ENCODE results near the gene RAPGEF6.

The RAPGEF6 gene

DNA sequence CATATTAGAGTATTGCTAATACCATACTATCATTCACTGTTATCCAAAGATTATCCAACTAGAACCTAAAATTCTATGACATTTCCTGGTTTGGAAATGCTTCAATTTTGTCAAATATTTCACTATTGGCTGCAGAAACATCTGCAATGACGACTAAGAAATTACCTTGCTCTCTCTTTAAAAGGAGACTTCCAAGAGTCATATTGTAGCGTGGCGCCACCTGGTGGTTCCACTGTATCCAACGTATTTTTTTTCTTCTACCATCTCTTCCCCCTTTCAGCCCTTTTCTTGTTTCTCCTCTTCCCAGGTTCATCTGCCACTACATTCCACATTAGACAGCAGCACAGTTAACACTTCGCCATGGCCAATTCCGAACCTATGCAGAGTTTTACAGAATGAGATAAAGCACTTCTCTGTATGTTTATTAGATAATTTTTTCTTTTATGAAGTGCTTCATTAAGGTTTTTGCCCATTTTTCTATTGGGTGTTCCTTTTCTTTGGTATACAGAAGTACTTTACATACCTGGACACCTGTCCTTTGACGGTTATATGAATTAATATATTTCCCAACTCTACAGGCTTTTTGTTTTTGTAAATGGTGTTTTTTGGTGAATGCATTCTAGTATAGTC lies 217.7 kb downstream of the RAPGEF6 start:
- H3K36me3 ChIP-seq (ENCODE audit: control insufficient read depth in 2 of 2, insufficient read depth in 1 of 2, low read length in 2 of 2), result peaks cover 7 to 23% of the 10 kb centered on the region in 2 experiments; a peak in 2 of 3 replicates
- no peak for TF ChIP-seq GLI2 (tag by site-specific recombination; IDR thresholded peaks at IDR 0.05; ENCODE audit: borderline replicate concordance, low read depth)
- TF ChIP-seq, protein P1, sequence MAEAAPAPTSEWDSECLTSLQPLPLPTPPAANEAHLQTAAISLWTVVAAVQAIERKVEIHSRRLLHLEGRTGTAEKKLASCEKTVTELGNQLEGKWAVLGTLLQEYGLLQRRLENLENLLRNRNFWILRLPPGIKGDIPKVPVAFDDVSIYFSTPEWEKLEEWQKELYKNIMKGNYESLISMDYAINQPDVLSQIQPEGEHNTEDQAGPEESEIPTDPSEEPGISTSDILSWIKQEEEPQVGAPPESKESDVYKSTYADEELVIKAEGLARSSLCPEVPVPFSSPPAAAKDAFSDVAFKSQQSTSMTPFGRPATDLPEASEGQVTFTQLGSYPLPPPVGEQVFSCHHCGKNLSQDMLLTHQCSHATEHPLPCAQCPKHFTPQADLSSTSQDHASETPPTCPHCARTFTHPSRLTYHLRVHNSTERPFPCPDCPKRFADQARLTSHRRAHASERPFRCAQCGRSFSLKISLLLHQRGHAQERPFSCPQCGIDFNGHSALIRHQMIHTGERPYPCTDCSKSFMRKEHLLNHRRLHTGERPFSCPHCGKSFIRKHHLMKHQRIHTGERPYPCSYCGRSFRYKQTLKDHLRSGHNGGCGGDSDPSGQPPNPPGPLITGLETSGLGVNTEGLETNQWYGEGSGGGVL (tag by site-specific recombination; IDR thresholded peaks at IDR 0.05), result no peak
- no peak for TF ChIP-seq ZFHX2 (tag by site-specific recombination; conservative IDR thresholded peaks at IDR 0.05)
- TF ChIP-seq, protein P2, sequence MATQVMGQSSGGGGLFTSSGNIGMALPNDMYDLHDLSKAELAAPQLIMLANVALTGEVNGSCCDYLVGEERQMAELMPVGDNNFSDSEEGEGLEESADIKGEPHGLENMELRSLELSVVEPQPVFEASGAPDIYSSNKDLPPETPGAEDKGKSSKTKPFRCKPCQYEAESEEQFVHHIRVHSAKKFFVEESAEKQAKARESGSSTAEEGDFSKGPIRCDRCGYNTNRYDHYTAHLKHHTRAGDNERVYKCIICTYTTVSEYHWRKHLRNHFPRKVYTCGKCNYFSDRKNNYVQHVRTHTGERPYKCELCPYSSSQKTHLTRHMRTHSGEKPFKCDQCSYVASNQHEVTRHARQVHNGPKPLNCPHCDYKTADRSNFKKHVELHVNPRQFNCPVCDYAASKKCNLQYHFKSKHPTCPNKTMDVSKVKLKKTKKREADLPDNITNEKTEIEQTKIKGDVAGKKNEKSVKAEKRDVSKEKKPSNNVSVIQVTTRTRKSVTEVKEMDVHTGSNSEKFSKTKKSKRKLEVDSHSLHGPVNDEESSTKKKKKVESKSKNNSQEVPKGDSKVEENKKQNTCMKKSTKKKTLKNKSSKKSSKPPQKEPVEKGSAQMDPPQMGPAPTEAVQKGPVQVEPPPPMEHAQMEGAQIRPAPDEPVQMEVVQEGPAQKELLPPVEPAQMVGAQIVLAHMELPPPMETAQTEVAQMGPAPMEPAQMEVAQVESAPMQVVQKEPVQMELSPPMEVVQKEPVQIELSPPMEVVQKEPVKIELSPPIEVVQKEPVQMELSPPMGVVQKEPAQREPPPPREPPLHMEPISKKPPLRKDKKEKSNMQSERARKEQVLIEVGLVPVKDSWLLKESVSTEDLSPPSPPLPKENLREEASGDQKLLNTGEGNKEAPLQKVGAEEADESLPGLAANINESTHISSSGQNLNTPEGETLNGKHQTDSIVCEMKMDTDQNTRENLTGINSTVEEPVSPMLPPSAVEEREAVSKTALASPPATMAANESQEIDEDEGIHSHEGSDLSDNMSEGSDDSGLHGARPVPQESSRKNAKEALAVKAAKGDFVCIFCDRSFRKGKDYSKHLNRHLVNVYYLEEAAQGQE (tag by site-specific recombination; IDR thresholded peaks at IDR 0.05), result no peak
- TF ChIP-seq YY1 (tag by site-specific recombination; IDR thresholded peaks at IDR 0.05), result no peak
- TF ChIP-seq ZNF366 (tag by site-specific recombination; conservative IDR thresholded peaks at IDR 0.05), result peak; percentile 84
- TF ChIP-seq ZNF623 (tag by site-specific recombination; IDR thresholded peaks at IDR 0.05), result no peak
- TF ChIP-seq, protein P3, sequence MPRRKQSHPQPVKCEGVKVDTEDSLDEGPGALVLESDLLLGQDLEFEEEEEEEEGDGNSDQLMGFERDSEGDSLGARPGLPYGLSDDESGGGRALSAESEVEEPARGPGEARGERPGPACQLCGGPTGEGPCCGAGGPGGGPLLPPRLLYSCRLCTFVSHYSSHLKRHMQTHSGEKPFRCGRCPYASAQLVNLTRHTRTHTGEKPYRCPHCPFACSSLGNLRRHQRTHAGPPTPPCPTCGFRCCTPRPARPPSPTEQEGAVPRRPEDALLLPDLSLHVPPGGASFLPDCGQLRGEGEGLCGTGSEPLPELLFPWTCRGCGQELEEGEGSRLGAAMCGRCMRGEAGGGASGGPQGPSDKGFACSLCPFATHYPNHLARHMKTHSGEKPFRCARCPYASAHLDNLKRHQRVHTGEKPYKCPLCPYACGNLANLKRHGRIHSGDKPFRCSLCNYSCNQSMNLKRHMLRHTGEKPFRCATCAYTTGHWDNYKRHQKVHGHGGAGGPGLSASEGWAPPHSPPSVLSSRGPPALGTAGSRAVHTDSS (tag by site-specific recombination; IDR thresholded peaks at IDR 0.05), result no peak
- TF ChIP-seq ZNF157 (tag by site-specific recombination; IDR thresholded peaks at IDR 0.05), result no peak
- TF ChIP-seq, protein P4, sequence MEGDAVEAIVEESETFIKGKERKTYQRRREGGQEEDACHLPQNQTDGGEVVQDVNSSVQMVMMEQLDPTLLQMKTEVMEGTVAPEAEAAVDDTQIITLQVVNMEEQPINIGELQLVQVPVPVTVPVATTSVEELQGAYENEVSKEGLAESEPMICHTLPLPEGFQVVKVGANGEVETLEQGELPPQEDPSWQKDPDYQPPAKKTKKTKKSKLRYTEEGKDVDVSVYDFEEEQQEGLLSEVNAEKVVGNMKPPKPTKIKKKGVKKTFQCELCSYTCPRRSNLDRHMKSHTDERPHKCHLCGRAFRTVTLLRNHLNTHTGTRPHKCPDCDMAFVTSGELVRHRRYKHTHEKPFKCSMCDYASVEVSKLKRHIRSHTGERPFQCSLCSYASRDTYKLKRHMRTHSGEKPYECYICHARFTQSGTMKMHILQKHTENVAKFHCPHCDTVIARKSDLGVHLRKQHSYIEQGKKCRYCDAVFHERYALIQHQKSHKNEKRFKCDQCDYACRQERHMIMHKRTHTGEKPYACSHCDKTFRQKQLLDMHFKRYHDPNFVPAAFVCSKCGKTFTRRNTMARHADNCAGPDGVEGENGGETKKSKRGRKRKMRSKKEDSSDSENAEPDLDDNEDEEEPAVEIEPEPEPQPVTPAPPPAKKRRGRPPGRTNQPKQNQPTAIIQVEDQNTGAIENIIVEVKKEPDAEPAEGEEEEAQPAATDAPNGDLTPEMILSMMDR (tag by site-specific recombination; IDR thresholded peaks at IDR 0.05), result peak; percentile 55
- no peak for TF ChIP-seq WT1 (tag by site-specific recombination; IDR thresholded peaks at IDR 0.05)
- peak; percentile 92 for TF ChIP-seq ZNF654 (tag by site-specific recombination; IDR thresholded peaks at IDR 0.05; ENCODE audit: low read depth)
- no peak for TF ChIP-seq ZNF585B (tag by site-specific recombination; IDR thresholded peaks at IDR 0.05)
- TF ChIP-seq, protein P5, sequence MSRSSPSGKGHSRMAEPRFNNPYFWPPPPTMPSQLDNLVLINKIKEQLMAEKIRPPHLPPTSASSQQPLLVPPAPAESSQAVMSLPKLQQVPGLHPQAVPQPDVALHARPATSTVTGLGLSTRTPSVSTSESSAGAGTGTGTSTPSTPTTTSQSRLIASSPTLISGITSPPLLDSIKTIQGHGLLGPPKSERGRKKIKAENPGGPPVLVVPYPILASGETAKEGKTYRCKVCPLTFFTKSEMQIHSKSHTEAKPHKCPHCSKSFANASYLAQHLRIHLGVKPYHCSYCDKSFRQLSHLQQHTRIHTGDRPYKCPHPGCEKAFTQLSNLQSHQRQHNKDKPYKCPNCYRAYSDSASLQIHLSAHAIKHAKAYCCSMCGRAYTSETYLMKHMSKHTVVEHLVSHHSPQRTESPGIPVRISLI (tag by site-specific recombination; IDR thresholded peaks at IDR 0.05), result peak; percentile 97
- TF ChIP-seq ZNF707 (tag by site-specific recombination; IDR thresholded peaks at IDR 0.05), result no peak
- TF ChIP-seq ZNF624 (tag by site-specific recombination; IDR thresholded peaks at IDR 0.05), result no peak
- H3K27ac ChIP-seq (ENCODE audit: extremely low read depth, low read depth, low read length), result no peak overlapping the region
- H3K4me3 ChIP-seq (ENCODE audit: low read depth, low read length), result no peak overlapping the region
- CTCF ChIA-PET, result interaction anchor here (0.5 kb wide), 1 partner anchor 35 kb away, joined by 4 read pairs; no protein-coding TSS in a partner anchor
- no peaks in the 10 kb centered on the region for H3K9me3 ChIP-seq (ENCODE audit: control insufficient read depth, insufficient read depth, low read depth, low read length)
- POLR2A ChIA-PET, result no interaction called here
- no peaks in the 10 kb centered on the region for H3K4me1 ChIP-seq (ENCODE audit: control insufficient read depth, insufficient read depth, low read length)

All from HEK293 (cell line).